GM23248 (cell line): ENCODE results near the gene SLC10A7.

Source experiments
- EZH2 ChIP-seq: fragments of 200-600 bp; sonication (generic); IDR thresholded peaks from 2 replicates; pipeline ENCODE4 v1.6.1; 2018; ENCODE audit warnings: antibody characterized with exemption, mild to moderate bottlenecking; ENCODE audit not compliant: insufficient read depth, poor library complexity, severe bottlenecking
- EZH2phosphoT487 ChIP-seq: fragments of 200-600 bp; sonication (generic); IDR thresholded peaks from 2 replicates; pipeline ENCODE4 v1.6.1; 2018; ENCODE audit warnings: antibody characterized with exemption, moderate library complexity, mild to moderate bottlenecking, low read depth; ENCODE audit not compliant: insufficient read depth

DNA sequence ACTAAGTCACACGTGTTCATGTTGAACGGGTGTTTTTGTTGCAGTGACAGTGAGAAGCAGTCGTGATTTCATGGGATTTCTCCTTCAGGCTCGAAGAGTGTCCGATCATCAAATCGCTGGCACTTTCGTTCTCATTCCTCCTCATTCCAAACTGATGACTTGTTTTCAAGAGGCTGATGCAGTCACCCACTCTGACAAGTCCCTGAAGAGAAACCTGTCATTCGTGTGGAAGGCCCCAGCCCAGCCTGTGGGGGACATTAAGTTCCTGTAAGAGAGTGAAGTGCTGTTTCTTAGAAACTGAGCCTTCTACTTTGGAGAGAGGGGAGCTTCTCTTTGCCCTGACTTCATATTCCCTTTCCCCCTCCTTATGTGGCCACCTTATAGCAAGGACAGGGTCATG, 299.4 kb downstream of the SLC10A7 start:
- TF ChIP-seq EZH2phosphoT487 = no peak
- TF ChIP-seq EZH2 = no peak
